Adipose tissue (tissue), 3 donors: Measurements from ENCODE around the gene CNTN4. TPM values are rescaled to one million over a fixed set of nuclear protein-coding genes. Genes with fewer than 3 reads are reported as not detected.

ENCODE experiments used
- H3K27ac ChIP-seq: one replicate; pipeline ENCODE4 v1.5.1; 2013; ENCODE audit warnings: low read depth, low read length
- WGBS, 3 donors: extraction: QIAGEN DNeasy Blood & Tissue Kit; methylation state at CpG; one replicate each; pipeline ENCODE4 v1.1.7; 2013; 5-methylcytosine and 5-hydroxymethylcytosine counted together
- polyA plus RNA-seq, 3 donors: library from polyadenylated mRNA; stranded (reverse); fragments of 200-250 nt; gene quantifications; one replicate each; pipeline ENCODE4 v1.2.3, GENCODE V29; 2013
- donor health status: healthy with polysubstance abuse.
- donor health status: Bipolar disorder and iron deficiency.
- donor health status: healthy.

CNTN4 gene
- polyA plus RNA-seq, 3 donors: 1.0 to 5.2 (median 1.7) TPM

GRCh38 chr3:2236203-2236602 lies 137.5 kb downstream of the CNTN4 start:
- no peak overlapping the region for H3K27ac ChIP-seq
- 64 to 69% (median 66%) methylated on average over 4 of the region's 4 CpGs for WGBS, 3 donors

GRCh38 chr3:2244137-2244536 lies 145.5 kb downstream of the CNTN4 start:
- H3K27ac ChIP-seq: no peak overlapping the region

- WGBS, 3 donors: 54 to 81% (median 75%) methylated on average over 6 of the region's 6 CpGs
- H3K27ac ChIP-seq: no peak overlapping the region
Measured at GRCh38 chr3:2246873-2247648, 148.4 kb downstream of the CNTN4 start.

DNA sequence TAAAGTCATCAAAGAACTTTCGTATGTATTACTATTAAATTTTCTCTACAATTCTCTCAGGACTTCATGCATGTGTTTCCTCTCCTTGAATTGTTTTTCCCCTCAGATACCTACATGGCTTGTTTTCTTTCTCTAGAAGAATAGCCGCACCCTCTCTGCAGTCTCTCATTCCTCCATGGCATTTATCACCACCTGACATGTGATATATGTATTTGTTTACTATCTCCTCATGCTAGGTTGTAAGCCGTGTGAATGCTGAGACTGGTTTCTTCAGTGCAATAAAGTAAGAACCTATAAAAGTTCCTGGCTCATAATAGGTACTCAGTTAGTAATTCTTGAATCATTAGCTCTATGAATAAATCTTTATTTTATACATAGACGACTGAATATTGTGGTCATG lies 149.2 kb downstream of the CNTN4 start:
- no peak overlapping the region for H3K27ac ChIP-seq
- 53 to 68% (median 65%) methylated on average over 4 of the region's 4 CpGs for WGBS, 3 donors

GRCh38 chr3:2250783-2251182 lies 152.1 kb downstream of the CNTN4 start:
- no peak overlapping the region for H3K27ac ChIP-seq
- 74 to 88% (median 79%) methylated on average over 3 of the region's 3 CpGs for WGBS, 3 donors

DNA sequence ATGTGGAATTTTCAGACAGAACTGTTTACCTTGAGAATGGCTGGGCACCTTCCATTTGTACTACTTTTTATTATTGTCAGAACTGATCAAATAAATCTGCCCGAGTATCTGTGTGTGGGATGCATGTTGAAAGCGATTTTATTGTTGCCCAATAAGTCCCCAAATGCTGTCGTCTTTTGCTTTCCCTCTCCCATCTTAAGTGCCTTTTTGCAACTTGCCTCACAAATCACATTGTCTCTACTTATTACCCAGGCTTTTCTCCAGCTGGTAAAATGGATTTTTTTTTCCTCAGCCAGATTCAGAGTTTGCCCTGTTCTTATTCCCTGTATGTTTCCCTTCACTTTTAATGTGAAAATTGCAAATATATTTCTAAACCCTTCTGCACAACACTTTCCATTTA lies 163.1 kb downstream of the CNTN4 start:
- 57 to 61% (median 59%) methylated on average over 3 of the region's 3 CpGs for WGBS, 3 donors
- no peak overlapping the region for H3K27ac ChIP-seq

GRCh38 chr3:2262204-2262603 lies 163.5 kb downstream of the CNTN4 start:
- H3K27ac ChIP-seq: no peak overlapping the region
- WGBS, 3 donors: 45 to 67% (median 56%) methylated on average over 4 of the region's 4 CpGs

- H3K27ac ChIP-seq: no peak overlapping the region
- WGBS, 3 donors: 57 to 67% (median 66%) methylated on average over 1 of the region's 1 CpG
Measured at GRCh38 chr3:2266606-2267005, 167.9 kb downstream of the CNTN4 start.

GRCh38 chr3:2268779-2269178 lies 170.1 kb downstream of the CNTN4 start:
- 35 to 68% (median 63%) methylated on average over 3 of the region's 3 CpGs for WGBS, 3 donors
- no peak overlapping the region for H3K27ac ChIP-seq

- 12 to 46% (median 38%) methylated on average over 1 of the region's 1 CpG for WGBS, 3 donors
- no peak overlapping the region for H3K27ac ChIP-seq
Measured at GRCh38 chr3:2274526-2274925, 175.9 kb downstream of the CNTN4 start.

GRCh38 chr3:2283818-2284217 lies 185.2 kb downstream of the CNTN4 start:
- no peak overlapping the region for H3K27ac ChIP-seq

DNA sequence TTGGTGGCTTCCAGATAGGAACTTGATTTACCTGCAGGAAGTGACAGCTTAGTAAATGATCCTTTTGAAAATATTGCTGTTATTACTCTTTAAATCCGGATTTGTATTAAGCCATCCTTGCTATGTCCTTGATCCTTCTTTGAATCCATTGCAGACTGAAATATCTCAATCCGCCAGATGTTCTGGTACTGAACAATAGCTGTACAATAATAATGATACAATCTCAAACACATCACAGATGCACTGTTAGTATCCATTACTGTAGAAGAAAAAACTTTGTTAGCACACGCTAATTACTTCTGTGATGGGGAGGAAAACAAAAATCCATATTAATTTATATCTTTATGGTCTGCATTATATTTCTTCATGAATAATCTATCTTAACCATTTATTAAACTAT lies 202.3 kb downstream of the CNTN4 start:
- no peak overlapping the region for H3K27ac ChIP-seq
- 86 to 87% (median 86%) methylated on average over 3 of the region's 3 CpGs for WGBS, 3 donors

DNA sequence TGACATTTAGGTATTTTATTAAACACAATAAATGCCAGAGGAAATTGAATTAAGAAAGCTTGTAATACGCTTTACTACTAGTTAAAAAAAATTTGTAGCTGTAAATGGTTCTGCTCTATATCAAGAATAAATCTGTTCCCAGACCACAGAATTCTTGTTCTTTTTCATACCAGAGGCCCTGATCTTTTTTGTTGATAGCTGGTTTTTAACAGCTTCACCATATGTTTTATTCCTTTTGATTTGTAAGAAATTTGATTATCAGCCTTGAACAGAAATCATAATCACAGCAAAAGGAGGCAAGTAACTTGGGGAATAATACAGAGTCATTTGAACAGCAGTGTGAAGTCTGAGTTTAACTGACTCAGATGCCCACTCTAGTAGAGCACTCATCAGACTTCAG lies 202.7 kb downstream of the CNTN4 start:
- 88 to 92% (median 89%) methylated on average over 1 of the region's 1 CpG for WGBS, 3 donors
- H3K27ac ChIP-seq: no peak overlapping the region

- no peak overlapping the region for H3K27ac ChIP-seq
- 8 to 18% (median 12%) methylated on average over 6 of the region's 6 CpGs for WGBS, 3 donors
Measured at GRCh38 chr3:2303566-2303965, 204.9 kb downstream of the CNTN4 start.

GRCh38 chr3:2311022-2311421 lies 212.4 kb downstream of the CNTN4 start:
- WGBS, 3 donors: 74 to 83% (median 82%) methylated on average over 2 of the region's 2 CpGs
- H3K27ac ChIP-seq: no peak overlapping the region

DNA sequence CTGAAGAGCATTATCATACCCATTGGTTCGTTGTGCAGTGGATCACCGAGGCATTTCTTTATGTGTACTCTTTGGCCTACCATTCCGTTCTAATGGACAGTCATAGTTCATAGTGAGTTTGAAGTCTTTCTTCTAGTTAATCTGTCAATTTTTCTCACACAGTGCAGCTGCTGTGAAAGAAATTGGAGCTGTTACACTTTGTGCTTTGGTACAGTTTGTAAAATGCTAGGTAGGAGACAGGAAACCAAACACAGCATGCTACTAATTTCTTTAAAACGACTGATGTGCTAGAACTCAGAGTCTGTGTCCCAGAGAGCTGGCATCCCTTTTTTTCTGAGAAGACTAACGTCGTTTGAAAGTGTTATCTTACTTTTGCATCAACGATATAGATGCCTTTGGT lies 218.9 kb downstream of the CNTN4 start:
- WGBS, 3 donors: 52 to 74% (median 73%) methylated on average over 7 of the region's 7 CpGs
- H3K27ac ChIP-seq: no peak overlapping the region

DNA sequence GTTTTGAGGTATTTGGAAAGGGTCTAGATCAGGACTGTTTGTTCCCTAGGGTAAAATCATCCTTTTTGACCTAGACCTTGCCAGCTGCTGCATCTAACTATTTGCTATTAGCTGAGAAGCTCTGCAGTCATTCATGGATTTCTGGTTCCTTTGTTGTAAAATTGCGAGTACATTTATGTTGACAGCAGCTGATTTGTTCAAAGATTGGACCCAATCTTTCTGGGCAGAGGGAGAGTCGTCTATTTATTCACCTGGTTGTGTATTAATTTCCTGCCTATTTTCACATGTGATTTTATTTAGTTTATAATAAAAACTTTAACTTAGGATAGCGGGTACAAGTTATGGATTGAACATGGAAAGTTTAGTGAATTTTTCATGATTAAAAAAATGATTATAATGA lies 236.3 kb downstream of the CNTN4 start:
- no peak overlapping the region for H3K27ac ChIP-seq
- WGBS, 3 donors: 40 to 84% (median 77%) methylated on average over 3 of the region's 3 CpGs

- H3K27ac ChIP-seq: no peak overlapping the region
- 75 to 87% (median 82%) methylated on average over 5 of the region's 5 CpGs for WGBS, 3 donors
Measured at GRCh38 chr3:2343031-2343682, 244.5 kb downstream of the CNTN4 start.

DNA sequence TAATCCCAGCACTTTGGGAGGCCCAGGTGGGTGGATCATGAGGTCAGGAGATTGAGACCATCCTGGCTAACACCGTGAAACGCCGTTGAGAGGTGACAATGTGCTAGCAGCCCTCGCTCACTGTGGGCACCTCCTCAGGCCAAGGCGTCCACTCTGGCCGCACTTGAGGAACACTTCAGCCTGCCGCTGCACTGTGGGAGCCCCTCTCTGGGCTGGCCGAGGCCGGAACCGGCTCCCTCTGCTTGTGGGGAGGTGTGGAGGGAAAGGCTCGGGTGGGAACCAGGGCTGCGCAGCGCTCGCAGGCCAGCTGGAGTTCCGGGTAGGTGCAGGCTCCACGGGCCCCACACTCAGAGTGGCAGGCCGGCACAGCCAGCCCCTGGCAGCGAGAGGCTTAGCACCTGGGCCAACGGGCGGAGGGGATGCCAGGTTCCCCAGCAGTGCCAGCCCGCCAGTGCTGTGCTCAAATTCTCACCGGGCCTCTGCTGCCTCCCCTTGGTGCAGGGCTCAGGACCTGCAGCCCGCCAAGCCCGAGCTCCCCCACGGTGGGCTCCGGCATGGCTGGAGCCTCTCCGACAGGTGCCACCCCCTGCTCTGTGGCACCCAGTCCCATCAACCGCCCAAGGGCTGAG lies 253.6 kb downstream of the CNTN4 start:
- H3K27ac ChIP-seq: no peak overlapping the region
- 93 to 95% (median 93%) methylated on average over 26 to 28 of the region's 28 CpGs for WGBS, 3 donors

GRCh38 chr3:2354702-2355101 lies 256.0 kb downstream of the CNTN4 start:
- no peak overlapping the region for H3K27ac ChIP-seq
- WGBS, 3 donors: 6 to 19% (median 17%) methylated on average over 1 of the region's 1 CpG
